Prostate gland (tissue), 2 donors: ENCODE data around the gene ZBTB7C.

Experiments
- POLR2A ChIP-seq: fragments of 450-650 bp; IDR thresholded peaks from one replicate; pipeline ENCODE4 v1.6.1; 2016; ENCODE audit warnings: antibody characterized with exemption, mild to moderate bottlenecking
- POLR2AphosphoS5 ChIP-seq: sonication (generic); formaldehyde crosslinking; IDR thresholded peaks from one replicate; pipeline ENCODE4 v1.6.1; 2017; ENCODE audit warnings: antibody characterized with exemption
- TF ChIP-seq, protein P1 (sequence below), 4 experiments: fragments of 200-600 bp in 2 of 4; fragments of 450-650 bp in 2 of 4; sonication (generic) in 2 of 4; IDR thresholded peaks; 1 replicate in 3 of 4; 2 replicates in 1 of 4; pipeline ENCODE4 v1.5.1; 2016 to 2019; ENCODE audit warnings: antibody characterized with exemption in 4 of 4, mild to moderate bottlenecking in 2 of 4, moderate library complexity in 2 of 4

DNA sequence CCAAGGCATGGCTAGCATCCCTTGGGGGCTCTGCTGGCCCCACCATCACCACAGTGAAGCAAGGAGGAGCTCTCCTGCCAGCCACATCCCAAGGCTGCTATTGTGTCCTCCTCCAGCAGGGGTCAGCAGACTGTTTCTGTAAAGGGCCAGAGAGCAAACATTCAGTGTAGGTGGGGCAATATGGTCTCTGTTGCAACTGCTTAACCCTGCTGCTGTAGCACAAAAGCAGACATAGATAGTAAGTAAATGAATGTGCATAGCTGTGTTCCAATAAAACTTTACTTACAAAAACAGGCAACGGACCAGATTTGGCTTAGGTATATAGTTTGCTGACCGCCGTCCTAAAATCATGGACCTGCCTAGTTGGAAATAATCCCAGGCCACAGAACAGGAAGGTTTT lies 36.4 kb upstream of the ZBTB7C start:
- TF ChIP-seq, protein P1, sequence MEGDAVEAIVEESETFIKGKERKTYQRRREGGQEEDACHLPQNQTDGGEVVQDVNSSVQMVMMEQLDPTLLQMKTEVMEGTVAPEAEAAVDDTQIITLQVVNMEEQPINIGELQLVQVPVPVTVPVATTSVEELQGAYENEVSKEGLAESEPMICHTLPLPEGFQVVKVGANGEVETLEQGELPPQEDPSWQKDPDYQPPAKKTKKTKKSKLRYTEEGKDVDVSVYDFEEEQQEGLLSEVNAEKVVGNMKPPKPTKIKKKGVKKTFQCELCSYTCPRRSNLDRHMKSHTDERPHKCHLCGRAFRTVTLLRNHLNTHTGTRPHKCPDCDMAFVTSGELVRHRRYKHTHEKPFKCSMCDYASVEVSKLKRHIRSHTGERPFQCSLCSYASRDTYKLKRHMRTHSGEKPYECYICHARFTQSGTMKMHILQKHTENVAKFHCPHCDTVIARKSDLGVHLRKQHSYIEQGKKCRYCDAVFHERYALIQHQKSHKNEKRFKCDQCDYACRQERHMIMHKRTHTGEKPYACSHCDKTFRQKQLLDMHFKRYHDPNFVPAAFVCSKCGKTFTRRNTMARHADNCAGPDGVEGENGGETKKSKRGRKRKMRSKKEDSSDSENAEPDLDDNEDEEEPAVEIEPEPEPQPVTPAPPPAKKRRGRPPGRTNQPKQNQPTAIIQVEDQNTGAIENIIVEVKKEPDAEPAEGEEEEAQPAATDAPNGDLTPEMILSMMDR (IDR thresholded peaks at IDR 0.05): peak; percentile 44 to 92 (median 58)
- TF ChIP-seq POLR2A (no peak), POLR2AphosphoS5 (peak; percentile 4)
